GM18508 (cell line): ENCODE measurements around the gene NRP2.

Source experiments
- ATAC-seq: cut with Tn5 transposase; IDR thresholded peaks from one replicate; pipeline ENCODE4 v1.9.1; 2021; ENCODE audit warnings: moderate number of reproducible peaks; ENCODE audit not compliant: insufficient read depth, unreplicated experiment

NRP2 gene

GRCh38 chr2:205658572-205658971, 23.7 kb upstream of the NRP2 start:
- no peak for ATAC-seq

DNA sequence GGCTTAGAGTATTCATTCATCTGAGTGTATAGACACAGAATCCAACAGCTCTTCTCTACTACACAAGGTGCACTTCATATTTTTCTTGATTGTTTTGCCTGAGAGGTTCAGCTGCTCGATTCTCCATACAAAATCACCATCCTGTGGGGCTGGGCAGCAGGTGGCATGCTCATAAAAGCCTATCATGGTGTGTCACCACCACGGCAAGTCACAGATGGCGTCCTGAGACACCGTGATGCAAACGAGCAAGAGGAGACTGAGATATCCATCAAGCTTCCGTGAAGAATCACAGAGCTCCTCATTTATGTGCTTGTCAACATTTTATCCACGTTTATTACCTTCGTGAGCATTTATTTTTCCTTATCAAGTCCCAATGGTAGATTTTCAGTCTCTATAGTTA, 22.4 kb upstream of the NRP2 start:
- no peak for ATAC-seq

GRCh38 chr2:205660521-205661124, 21.7 kb upstream of the NRP2 start:
- no peak for ATAC-seq

DNA sequence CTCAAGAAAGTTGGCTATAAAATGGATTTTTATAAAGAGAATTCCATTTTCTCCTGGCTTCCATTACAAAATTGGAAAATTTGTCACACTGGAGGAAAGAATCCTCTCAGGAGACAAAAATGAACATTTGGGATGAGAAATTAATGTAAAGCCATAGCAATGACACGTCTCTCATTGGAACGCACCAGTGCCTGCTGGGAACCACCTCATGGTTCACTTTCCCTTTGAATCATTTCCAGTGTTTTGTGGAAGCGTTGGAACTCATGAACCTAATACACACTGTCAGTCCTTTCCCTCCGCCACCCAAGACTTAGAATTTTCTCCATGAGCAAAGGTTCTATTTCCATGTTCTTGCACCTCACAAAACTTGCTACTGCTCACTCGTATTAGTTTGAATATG, 21.0 kb upstream of the NRP2 start:
- no peak for ATAC-seq

DNA sequence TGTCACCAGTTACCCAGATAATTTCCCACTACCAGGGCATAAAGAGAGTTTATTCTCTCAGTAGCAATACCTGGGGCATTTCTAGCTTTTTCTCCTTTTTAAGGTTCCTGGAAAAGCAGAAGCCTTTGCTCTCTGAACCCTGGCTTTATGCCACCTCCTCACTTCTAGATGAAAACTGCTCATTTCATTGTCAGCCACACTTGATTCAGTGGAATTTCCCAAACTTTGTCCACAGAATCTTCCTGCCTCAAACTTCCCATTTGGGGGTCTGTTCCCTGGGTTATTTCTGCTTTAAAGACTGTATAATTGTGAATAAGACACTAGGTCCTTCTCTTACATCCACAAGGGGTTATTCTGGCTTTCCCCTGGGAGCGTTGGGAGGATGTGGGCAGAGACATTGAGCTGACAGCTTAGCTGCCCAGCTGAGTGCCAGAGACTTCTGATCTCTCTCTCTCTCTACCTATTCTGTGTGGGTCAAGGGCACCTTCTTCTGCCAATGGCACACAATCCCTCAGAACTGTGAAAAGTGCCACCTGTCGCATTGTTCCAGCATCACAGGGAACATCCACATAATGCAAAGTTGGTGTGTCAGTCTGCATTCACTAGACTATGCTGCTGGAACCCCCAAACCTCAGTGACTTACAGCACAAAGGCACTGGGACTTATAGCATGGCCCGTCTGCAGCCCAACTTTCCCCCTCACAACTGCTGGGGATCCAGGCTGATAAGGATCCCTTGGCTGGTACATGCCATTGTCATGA, 19.9 kb upstream of the NRP2 start:
- ATAC-seq = no peak

DNA sequence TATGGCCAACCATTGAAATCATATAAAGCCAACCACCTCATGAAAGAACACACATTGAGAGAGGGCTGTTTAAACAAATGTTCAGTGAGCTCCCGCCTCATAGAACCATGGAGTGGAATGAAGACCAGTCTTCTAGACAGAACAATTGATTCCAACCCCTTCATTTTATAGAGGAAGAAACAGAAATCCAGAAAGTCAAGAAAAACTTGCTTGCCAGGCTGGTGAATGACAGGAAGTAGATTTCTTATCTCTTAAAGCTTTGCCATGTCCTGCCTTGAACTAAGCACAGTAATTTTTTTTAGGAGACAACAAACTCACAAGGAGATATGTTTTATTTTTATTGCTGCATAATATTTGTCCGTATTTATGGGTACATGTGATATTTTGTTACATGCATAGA, 16.5 kb upstream of the NRP2 start:
- ATAC-seq = no peak

- no peak for ATAC-seq
Observed at GRCh38 chr2:205670292-205670691, 12.0 kb upstream of the NRP2 start.

DNA sequence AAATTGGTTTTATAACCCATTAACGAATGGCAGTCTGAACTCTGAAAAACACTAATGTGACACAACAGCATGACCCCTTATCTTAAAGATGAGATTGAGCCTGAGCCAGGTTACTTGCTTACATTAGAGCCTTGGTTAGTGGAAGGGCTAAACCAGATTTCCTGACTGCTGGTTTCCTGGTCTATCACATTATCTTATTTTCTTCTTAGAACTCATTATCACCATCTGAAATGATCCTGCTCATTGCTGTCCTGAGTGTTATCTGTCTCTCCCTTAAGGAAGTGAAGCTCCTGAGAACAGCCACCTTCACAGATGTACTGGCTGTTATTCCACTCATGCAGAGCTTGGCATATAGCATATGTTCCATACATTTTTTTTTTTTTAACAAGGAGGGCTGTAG, 9.0 kb upstream of the NRP2 start:
- no peak for ATAC-seq

DNA sequence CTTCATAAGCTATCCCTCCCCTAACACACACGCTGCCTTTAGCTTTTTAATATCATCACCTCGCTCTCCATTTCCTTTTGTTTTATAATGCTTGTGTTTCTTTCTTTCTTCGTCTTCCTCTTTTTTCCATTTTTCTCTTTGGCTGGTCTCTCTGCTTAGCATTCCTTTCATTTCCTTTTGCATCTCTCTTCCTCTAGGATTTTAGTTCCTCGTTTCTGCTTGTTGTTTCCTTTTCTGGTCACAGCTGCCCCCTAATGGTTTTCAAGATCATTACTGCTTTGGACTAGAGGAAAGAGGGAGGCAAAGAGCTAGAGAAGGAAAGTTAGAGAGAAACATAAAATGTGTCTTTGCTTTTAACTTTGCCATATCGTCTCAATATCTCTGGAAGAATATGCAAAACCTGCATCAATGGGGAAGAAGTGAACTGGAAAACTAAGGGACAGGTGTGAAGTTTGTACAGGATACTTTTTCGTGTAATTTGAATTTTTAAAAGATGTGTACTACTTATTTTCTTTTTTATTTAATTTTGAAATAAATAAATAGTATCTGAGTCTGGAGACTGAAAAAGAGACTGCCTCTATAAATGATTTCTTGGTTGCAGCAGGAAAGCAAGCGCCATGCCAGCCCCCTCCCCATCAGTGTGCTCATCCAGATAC, 6.3 kb upstream of the NRP2 start:
- no peak for ATAC-seq

DNA sequence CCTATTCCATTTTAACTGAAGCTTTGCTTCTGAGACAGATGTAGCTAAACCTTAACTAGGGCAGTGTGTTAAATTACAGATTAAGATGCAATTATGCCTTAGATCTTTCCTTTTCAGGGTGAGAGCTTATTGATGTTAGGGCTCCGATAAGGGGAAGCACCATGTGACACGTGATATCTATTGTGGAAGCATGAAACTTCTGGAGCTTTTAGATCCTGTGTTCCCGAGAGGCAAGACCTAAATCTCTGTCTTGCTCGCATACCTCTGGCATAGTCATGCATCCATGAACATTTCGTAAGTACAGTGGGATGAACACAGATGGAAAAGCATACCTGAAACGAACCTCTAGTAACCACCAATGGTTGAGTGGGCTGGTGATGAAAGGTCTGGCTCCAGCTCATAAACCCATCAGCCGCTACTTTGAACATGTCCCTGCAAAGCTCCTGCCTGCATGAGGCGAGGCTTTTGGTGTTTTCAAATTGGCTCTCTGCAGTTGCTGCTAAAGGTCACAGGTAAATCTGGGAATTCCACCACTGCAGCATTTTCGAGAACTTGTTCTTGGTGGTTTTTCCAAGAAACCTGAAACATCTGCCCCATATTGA, 3.7 kb upstream of the NRP2 start:
- ATAC-seq = no peak

- ATAC-seq = no peak
Observed at GRCh38 chr2:205679410-205680009, 2.8 kb upstream of the NRP2 start.

DNA sequence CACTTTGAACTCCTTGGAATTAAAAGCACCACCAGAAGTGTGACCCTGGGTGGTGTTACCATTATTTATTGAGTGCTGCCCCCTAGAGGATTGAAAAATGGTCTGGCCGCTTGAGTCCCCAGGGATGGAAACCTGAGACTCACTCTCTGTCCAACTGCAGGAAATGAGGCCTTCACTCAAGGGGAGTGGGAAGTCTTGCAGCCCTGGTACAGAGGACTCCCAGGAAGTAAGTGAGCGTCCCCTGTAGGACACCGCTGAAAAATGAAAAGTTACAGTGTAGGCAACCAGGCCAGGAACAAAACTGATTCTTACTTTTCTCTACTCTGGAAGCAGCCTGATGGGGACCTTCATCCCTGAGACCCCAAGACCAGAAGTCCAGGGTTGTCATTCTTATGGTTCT, 2.2 kb upstream of the NRP2 start:
- ATAC-seq = no peak

- ATAC-seq = no peak
Observed at GRCh38 chr2:205680903-205681302, 1.4 kb upstream of the NRP2 start.

DNA sequence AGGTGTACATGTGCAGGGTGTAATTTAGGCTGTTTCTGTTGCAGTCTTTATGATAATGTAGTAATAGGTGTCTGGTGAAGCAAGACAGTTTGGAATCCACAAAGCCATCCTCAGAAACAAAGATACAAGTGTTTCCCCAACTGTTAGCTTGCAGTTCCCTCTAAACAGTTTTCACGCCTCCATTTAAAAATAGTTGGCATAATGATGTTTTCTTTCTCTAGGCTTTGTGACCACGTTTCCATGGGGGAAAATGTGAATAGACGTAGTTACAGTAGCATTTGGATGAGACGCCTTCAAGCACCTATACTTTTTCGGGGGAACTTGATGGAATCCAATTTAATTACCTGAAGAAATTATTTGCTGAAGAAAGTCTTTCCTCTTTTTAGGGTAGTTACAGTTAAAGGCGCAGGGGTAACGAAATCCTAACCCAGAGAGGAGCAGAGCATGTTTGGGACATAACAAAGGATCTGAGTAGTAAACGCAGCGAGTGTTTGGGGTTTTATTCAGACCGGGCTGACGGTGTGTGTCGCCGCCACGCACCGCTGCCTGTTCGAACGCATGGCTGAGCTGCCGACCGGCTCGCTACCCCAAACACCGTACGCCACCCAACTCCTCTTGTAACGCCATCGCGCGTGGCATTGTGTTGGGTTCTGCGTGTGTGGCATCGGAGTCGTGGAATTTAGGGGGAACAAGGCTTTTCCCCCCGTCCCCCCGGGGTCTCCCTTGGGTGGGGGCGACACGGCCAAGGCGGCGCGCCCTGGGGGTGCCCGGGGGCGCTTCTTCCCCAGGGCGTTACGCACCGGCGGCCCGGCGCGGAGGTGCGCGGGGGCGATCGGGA, 681 bp upstream of the NRP2 start:
- no peak for ATAC-seq

DNA sequence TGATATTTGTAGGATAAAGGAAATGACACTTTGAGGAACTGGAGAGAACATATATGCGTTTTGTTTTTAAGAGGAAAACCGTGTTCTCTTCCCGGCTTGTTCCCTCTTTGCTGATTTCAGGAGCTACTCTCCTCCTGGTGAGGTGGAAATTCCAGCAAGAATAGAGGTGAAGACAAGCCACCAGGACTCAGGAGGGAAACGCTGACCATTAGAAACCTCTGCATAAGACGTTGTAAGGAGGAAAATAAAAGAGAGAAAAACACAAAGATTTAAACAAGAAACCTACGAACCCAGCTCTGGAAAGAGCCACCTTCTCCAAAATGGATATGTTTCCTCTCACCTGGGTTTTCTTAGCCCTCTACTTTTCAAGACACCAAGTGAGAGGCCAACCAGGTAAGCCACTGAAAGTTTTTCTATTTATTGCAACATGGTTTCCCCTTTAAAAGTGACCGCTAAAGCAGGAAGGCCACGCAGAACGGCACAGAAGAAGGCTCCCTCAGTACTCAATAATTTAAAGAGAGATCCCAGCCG, 735 bp downstream of the NRP2 start:
- no peak for ATAC-seq

DNA sequence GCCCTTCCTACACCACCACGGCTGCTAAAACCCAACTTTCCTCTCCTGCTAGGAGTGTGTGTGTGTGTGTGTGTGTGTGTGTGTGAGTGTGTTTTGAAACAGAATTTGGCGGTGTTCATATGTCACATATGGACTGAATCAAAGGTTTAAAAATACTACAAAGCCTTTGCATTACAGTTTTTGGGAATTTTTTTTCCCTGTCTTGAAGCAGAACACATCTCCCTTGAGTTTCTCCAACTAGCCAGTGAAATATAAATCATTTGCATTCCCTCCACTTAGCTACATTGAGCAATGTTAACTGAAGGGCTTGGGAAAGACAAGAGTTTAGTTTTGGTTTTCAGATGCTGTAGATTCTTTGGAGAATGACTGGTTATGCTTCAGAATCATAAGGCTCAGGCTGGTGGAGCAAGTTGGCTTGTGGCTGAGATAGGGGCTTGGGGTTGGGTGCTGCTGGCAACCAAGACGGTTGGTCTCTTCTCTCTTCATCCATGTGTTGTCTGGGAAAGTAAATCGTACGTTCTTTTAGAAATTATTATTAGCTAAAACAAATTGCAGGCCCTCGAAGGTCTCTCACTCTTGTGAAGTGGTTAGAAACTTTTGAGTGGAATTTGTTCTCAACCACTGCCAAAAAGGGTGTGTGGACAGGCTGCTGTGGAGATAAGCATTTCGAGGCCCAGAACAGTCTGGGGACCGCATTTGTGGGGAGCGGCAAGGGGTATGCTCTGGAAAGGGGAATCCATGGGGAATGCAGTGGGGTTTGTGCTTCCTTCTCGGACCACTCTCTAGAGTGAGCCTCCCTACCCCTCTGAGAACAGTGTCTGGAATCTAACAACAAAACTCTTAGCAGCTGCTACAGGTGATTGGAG, 1.4 kb downstream of the NRP2 start:
- ATAC-seq = no peak

DNA sequence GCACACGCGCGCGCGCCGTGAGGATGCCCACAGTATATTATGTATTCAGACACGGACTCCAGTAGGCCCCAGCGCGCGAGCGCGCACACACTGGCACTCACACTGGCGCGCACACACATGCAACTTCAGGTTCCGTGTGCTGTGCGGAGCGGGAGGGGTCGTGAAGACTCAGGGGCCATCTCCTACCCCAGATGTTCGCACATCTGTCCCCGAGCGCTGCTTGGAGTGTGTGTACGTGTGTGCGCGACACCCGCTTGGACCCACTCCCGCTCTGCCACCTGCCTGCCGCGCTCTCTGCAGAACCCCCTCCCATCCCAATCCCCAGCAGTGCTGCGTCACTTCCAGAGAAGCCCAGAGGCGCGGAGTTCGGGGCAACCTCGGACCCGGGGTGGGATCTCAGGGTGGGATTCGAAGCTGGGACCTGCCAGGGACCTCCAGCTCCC, 2.6 kb downstream of the NRP2 start:
- no peak for ATAC-seq

- no peak for ATAC-seq
Observed at GRCh38 chr2:205685314-205686055, 3.2 kb downstream of the NRP2 start.
